GM12878 (cell line): ENCODE measurements around the gene DPRX.

Source experiments
- TBL1XR1 ChIP-seq: IDR thresholded peaks from 2 replicates; pipeline ENCODE4 v1.6.1; 2012; ENCODE audit warnings: low read depth, low read length, improper control_type of control experiment
- TF ChIP-seq, protein P1 (sequence below): fragments of 450-650 bp; IDR thresholded peaks from 2 replicates; pipeline ENCODE4 v1.6.1; 2017; ENCODE audit warnings: mild to moderate bottlenecking
- TF ChIP-seq, protein P2 (sequence below), 3 experiments: IDR thresholded peaks in 2 of 3; conservative IDR thresholded peaks in 1 of 3; 2 replicates each; pipeline ENCODE4 v1.5.1; 2011; ENCODE audit warnings: low read depth in 3 of 3, low read length in 3 of 3, mild to moderate bottlenecking in 3 of 3, control low read depth in 2 of 3, moderate library complexity in 2 of 3, inconsistent platforms in 1 of 3, mixed read lengths in 1 of 3; ENCODE audit not compliant: control insufficient read depth in 2 of 3, insufficient read depth in 1 of 3; ENCODE audit errors: extremely low read depth in 1 of 3

DNA sequence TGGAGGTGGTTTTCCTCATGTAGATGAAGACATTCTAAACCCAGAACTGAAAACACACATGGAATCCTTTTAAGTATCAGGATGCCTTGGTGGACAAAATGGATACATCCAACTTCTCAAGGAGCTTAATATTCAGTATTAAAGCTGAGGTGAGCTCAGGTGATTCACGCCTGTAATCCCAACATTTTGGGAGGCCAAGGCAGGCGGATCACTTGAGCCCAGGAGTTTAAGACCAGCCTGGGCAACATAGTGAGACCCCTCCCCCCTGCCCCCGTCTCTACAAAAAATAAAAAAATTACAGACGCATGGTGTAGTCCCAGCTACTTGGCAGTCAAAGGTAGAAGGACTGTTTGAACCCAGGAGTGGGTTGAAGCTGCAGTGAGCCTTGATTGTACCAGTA, 28.8 kb downstream of the DPRX start:
- TF ChIP-seq, protein P1, sequence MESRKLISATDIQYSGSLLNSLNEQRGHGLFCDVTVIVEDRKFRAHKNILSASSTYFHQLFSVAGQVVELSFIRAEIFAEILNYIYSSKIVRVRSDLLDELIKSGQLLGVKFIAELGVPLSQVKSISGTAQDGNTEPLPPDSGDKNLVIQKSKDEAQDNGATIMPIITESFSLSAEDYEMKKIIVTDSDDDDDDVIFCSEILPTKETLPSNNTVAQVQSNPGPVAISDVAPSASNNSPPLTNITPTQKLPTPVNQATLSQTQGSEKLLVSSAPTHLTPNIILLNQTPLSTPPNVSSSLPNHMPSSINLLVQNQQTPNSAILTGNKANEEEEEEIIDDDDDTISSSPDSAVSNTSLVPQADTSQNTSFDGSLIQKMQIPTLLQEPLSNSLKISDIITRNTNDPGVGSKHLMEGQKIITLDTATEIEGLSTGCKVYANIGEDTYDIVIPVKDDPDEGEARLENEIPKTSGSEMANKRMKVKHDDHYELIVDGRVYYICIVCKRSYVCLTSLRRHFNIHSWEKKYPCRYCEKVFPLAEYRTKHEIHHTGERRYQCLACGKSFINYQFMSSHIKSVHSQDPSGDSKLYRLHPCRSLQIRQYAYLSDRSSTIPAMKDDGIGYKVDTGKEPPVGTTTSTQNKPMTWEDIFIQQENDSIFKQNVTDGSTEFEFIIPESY = no peak
- TF ChIP-seq, protein P2, sequence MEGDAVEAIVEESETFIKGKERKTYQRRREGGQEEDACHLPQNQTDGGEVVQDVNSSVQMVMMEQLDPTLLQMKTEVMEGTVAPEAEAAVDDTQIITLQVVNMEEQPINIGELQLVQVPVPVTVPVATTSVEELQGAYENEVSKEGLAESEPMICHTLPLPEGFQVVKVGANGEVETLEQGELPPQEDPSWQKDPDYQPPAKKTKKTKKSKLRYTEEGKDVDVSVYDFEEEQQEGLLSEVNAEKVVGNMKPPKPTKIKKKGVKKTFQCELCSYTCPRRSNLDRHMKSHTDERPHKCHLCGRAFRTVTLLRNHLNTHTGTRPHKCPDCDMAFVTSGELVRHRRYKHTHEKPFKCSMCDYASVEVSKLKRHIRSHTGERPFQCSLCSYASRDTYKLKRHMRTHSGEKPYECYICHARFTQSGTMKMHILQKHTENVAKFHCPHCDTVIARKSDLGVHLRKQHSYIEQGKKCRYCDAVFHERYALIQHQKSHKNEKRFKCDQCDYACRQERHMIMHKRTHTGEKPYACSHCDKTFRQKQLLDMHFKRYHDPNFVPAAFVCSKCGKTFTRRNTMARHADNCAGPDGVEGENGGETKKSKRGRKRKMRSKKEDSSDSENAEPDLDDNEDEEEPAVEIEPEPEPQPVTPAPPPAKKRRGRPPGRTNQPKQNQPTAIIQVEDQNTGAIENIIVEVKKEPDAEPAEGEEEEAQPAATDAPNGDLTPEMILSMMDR (IDR thresholded peaks at IDR 0.05 in 2 of 3, conservative IDR thresholded peaks at IDR 0.05 in 1 of 3; ENCODE audit: control insufficient read depth in 2 of 3, extremely low read depth in 1 of 3, insufficient read depth in 1 of 3, low read depth in 3 of 3, low read length in 3 of 3) = no peak
- TF ChIP-seq TBL1XR1 = no peak
